SU-DHL-6 (cell line): Measurements from ENCODE around the gene NR2E1.

ENCODE experiments used
- H2AFZ ChIP-seq: fragments of 200-600 bp; sonication (generic); 2 replicates; pipeline ENCODE4 v1.6.1; 2014; ENCODE audit warnings: low read depth, mild to moderate bottlenecking, moderate library complexity, mixed read lengths, antibody characterized with exemption, low read length; ENCODE audit not compliant: severe bottlenecking
- H3F3A ChIP-seq: fragments of 200-600 bp; shearing (Covaris generic); 2 replicates; pipeline ENCODE4 v1.6.0; 2016; ENCODE audit warnings: antibody characterized with exemption, mild to moderate bottlenecking; ENCODE audit not compliant: insufficient read depth
- H3K27ac ChIP-seq: fragments of 200-600 bp; sonication (generic); 2 replicates; pipeline ENCODE4 v1.5.1; 2016; ENCODE audit warnings: low read depth, mild to moderate bottlenecking, low read length, moderate library complexity, mixed read lengths
- H3K27me3 ChIP-seq: fragments of 200-600 bp; sonication (generic), shearing (Covaris generic); 2 replicates; pipeline ENCODE4 v1.6.0; 2014; ENCODE audit warnings: mild to moderate bottlenecking, low read length
- H3K36me3 ChIP-seq: fragments of 200-600 bp; sonication (generic); 2 replicates; pipeline ENCODE4 v1.6.1; 2014; ENCODE audit warnings: mild to moderate bottlenecking, low read length, mixed read lengths
- H3K4me2 ChIP-seq: fragments of 300-600, 200-600 bp; shearing (Covaris generic), sonication (generic); 2 replicates; pipeline ENCODE4 v1.6.0; 2014; ENCODE audit warnings: low read length, low read depth, mild to moderate bottlenecking; ENCODE audit not compliant: poor library complexity, severe bottlenecking
- H3K4me3 ChIP-seq: fragments of 200-600 bp; sonication (generic); 2 replicates; pipeline ENCODE4 v1.5.1; 2014; ENCODE audit warnings: antibody characterized with exemption, low read length, mild to moderate bottlenecking, mixed read lengths; ENCODE audit not compliant: insufficient read depth, poor library complexity, severe bottlenecking
- H3K79me2 ChIP-seq: fragments of 200-600 bp; sonication (generic); 2 replicates; pipeline ENCODE4 v1.6.1; 2014; ENCODE audit warnings: mild to moderate bottlenecking, low read length, moderate library complexity; ENCODE audit not compliant: insufficient read depth
- H3K9ac ChIP-seq: fragments of 200-600 bp; sonication (generic); 2 replicates; pipeline ENCODE4 v1.7.0; 2014; ENCODE audit warnings: mild to moderate bottlenecking, low read length
- H3K9me2 ChIP-seq: fragments of 200-600 bp; sonication (generic); replicated peaks from 2 replicates; pipeline ENCODE4 v1.6.1; 2014; ENCODE audit warnings: low read length; ENCODE audit not compliant: insufficient read depth
- H3K9me3 ChIP-seq: fragments of 200-600 bp; sonication (generic); 2 replicates; pipeline ENCODE4 v1.6.1; 2014; ENCODE audit warnings: low read length, mixed read lengths; ENCODE audit not compliant: insufficient read depth
- H4K20me1 ChIP-seq: fragments of 200-600 bp; sonication (generic); 2 replicates; pipeline ENCODE4 v1.6.1; 2014; ENCODE audit warnings: low read depth, mild to moderate bottlenecking, antibody characterized with exemption, low read length, moderate library complexity, mixed read lengths
- EZH2phosphoT487 ChIP-seq: fragments of 200-600 bp; sonication (generic), shearing (Covaris generic); conservative IDR thresholded peaks from 2 replicates; pipeline ENCODE4 v1.6.1; 2018; ENCODE audit warnings: mild to moderate bottlenecking, antibody characterized with exemption, low read length, moderate library complexity, mixed read lengths
- TF ChIP-seq, protein P1 (sequence below): fragments of 200-600 bp; sonication (generic); IDR thresholded peaks from one replicate; pipeline ENCODE4 v1.5.1; 2017; ENCODE audit warnings: antibody characterized with exemption, mild to moderate bottlenecking, low read length, moderate library complexity; ENCODE audit not compliant: insufficient read depth, poor library complexity, severe bottlenecking

NR2E1 gene

DNA sequence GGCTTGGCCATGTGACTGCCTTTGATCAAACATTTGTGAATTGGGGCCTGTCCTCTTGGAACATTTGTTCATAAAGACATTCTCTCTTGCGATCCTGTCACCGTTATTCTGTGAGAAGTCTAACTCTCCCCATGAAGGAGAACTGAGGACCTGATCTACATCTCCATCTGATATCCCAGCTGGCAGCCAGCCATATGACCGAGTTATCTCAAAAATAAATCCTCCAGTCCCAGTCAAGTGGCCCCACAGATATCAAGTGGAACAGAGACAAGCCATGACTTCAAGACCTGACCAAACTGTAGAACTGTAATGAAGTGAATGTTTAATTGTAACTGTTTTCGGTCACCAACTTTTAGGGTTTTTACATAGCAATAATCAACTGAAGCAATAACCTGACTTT lies 69.3 kb downstream of the NR2E1 start:
- no peaks in the 10 kb centered on the region for H3K9me2 ChIP-seq
- H3K4me3 ChIP-seq = no peak overlapping the region
- no peaks in the 10 kb centered on the region for H3K9me3 ChIP-seq
- peaks cover 76% of the 10 kb centered on the region for H3K79me2 ChIP-seq
- no peak overlapping the region for H2AFZ ChIP-seq
- TF ChIP-seq EZH2phosphoT487 = no peak
- TF ChIP-seq, protein P1, sequence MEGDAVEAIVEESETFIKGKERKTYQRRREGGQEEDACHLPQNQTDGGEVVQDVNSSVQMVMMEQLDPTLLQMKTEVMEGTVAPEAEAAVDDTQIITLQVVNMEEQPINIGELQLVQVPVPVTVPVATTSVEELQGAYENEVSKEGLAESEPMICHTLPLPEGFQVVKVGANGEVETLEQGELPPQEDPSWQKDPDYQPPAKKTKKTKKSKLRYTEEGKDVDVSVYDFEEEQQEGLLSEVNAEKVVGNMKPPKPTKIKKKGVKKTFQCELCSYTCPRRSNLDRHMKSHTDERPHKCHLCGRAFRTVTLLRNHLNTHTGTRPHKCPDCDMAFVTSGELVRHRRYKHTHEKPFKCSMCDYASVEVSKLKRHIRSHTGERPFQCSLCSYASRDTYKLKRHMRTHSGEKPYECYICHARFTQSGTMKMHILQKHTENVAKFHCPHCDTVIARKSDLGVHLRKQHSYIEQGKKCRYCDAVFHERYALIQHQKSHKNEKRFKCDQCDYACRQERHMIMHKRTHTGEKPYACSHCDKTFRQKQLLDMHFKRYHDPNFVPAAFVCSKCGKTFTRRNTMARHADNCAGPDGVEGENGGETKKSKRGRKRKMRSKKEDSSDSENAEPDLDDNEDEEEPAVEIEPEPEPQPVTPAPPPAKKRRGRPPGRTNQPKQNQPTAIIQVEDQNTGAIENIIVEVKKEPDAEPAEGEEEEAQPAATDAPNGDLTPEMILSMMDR = no peak
- no peak overlapping the region for H3K9ac ChIP-seq
- no peaks in the 10 kb centered on the region for H3F3A ChIP-seq
- H3K27me3 ChIP-seq = no peaks in the 10 kb centered on the region
- peaks cover 4% of the 10 kb centered on the region; the same call in 1 of the 2 replicates for H4K20me1 ChIP-seq
- H3K4me2 ChIP-seq = no peak overlapping the region
- no peak overlapping the region for H3K27ac ChIP-seq
- no peaks in the 10 kb centered on the region for H3K36me3 ChIP-seq

DNA sequence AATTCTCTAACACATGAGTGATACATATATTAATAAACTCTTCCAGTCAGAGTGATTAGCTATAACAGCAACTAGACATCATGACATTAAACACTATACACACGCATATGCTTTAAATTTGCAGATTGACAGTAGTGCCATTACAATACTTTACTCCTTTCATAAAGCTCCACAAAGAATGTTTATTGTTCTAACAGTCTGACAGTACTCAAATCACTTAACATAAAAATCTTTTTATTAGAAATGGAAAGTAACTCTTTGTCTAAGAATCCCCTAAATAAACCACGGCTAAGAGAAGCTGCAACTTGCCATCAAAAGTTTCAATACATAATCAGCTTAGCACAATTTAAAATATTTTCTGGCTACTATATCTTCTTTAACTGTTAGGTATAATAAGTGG lies 71.0 kb downstream of the NR2E1 start:
- peaks cover 77% of the 10 kb centered on the region for H3K79me2 ChIP-seq
- no peak overlapping the region for H3K9ac ChIP-seq
- no peaks in the 10 kb centered on the region for H3K9me3 ChIP-seq
- no peaks in the 10 kb centered on the region for H3K36me3 ChIP-seq
- TF ChIP-seq, protein P1 = no peak
- no peak for TF ChIP-seq EZH2phosphoT487
- no peaks in the 10 kb centered on the region for H3F3A ChIP-seq
- H4K20me1 ChIP-seq = peaks cover 6% of the 10 kb centered on the region; the same call in 1 of the 2 replicates
- no peak overlapping the region for H2AFZ ChIP-seq
- no peaks in the 10 kb centered on the region for H3K9me2 ChIP-seq
- no peak overlapping the region for H3K27ac ChIP-seq
- H3K4me3 ChIP-seq = no peak overlapping the region
- no peak overlapping the region for H3K4me2 ChIP-seq
- H3K27me3 ChIP-seq = no peaks in the 10 kb centered on the region

DNA sequence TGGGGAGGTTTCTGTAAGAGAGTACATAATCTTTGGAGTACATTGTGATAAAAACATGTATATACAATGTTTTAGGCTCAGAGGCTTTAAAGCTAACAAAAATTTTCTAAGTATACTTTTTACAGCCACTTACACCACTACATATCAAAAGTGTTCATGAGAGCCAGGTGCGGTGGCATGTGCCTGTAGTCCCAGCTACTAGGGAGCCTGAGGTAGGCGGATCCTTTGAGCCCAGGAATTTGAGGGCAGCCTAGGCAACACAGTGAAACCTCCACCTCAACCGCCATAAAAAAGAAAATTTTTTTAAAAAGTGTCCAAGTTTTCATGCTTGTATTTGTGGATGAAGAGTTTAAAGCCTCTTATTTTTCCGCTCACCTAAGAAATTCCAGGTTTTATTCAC lies 72.5 kb downstream of the NR2E1 start:
- no peak overlapping the region for H2AFZ ChIP-seq
- peaks cover 8% of the 10 kb centered on the region; the same call in 1 of the 2 replicates for H3K36me3 ChIP-seq
- no peaks in the 10 kb centered on the region for H3K9me3 ChIP-seq
- no peaks in the 10 kb centered on the region for H3F3A ChIP-seq
- no peak overlapping the region for H3K4me2 ChIP-seq
- H3K27me3 ChIP-seq = no peaks in the 10 kb centered on the region
- H3K27ac ChIP-seq = no peak overlapping the region
- H3K79me2 ChIP-seq = peaks cover 78% of the 10 kb centered on the region
- no peak for TF ChIP-seq EZH2phosphoT487
- TF ChIP-seq, protein P1 = no peak
- no peak overlapping the region for H3K9ac ChIP-seq
- no peak overlapping the region for H3K4me3 ChIP-seq
- H3K9me2 ChIP-seq = no peaks in the 10 kb centered on the region
- H4K20me1 ChIP-seq = peaks cover 6% of the 10 kb centered on the region; the same call in 1 of the 2 replicates
